Measurements from ENCODE around the gene CDC6.

CDC6 gene

GRCh38 chr17:40284085-40284713, 3.5 kb upstream of the CDC6 start:
- no peak for TF ChIP-seq POLR2AphosphoS5 (IDR thresholded peaks at IDR 0.05; ENCODE audit: low read depth, low read length)
- TF ChIP-seq REST (IDR thresholded peaks at IDR 0.05; ENCODE audit: insufficient read depth in 1 of 2, low read depth in 2 of 2, low read length in 2 of 2): no peak
- TF ChIP-seq FOXP2 (optimal IDR thresholded peaks at IDR 0.05; ENCODE audit: borderline replicate concordance, extremely low read depth, extremely low read length, insufficient read depth): no peak
- no peak for TF ChIP-seq TAF1 (IDR thresholded peaks at IDR 0.05; ENCODE audit: borderline replicate concordance, insufficient read depth, low read length)
- TF ChIP-seq SIN3A (IDR thresholded peaks at IDR 0.05; ENCODE audit: borderline replicate concordance, insufficient read depth, low read length): no peak

- TF ChIP-seq POLR2AphosphoS5 (IDR thresholded peaks at IDR 0.05; ENCODE audit: low read depth, low read length) (no peak), REST (IDR thresholded peaks at IDR 0.05; ENCODE audit: insufficient read depth in 1 of 2, low read depth in 2 of 2, low read length in 2 of 2) (no peak), TAF1 (IDR thresholded peaks at IDR 0.05; ENCODE audit: borderline replicate concordance, insufficient read depth, low read length) (no peak), FOXP2 (optimal IDR thresholded peaks at IDR 0.05; ENCODE audit: borderline replicate concordance, extremely low read depth, extremely low read length, insufficient read depth) (no peak), SIN3A (IDR thresholded peaks at IDR 0.05; ENCODE audit: borderline replicate concordance, insufficient read depth, low read length) (no peak)
Observed at GRCh38 chr17:40286473-40286872, 1.2 kb upstream of the CDC6 start.

GRCh38 chr17:40287159-40287493, 553 bp upstream of the CDC6 start:
- TF ChIP-seq REST (IDR thresholded peaks at IDR 0.05; ENCODE audit: insufficient read depth in 1 of 2, low read depth in 2 of 2, low read length in 2 of 2): no peak
- TF ChIP-seq FOXP2 (optimal IDR thresholded peaks at IDR 0.05; ENCODE audit: borderline replicate concordance, extremely low read depth, extremely low read length, insufficient read depth): no peak
- no peak for TF ChIP-seq TAF1 (IDR thresholded peaks at IDR 0.05; ENCODE audit: borderline replicate concordance, insufficient read depth, low read length)
- TF ChIP-seq POLR2AphosphoS5 (IDR thresholded peaks at IDR 0.05; ENCODE audit: low read depth, low read length): no peak
- TF ChIP-seq SIN3A (IDR thresholded peaks at IDR 0.05; ENCODE audit: borderline replicate concordance, insufficient read depth, low read length): no peak

GRCh38 chr17:40290629-40291280, 3.1 kb downstream of the CDC6 start:
- no peak for TF ChIP-seq FOXP2 (optimal IDR thresholded peaks at IDR 0.05; ENCODE audit: borderline replicate concordance, extremely low read depth, extremely low read length, insufficient read depth)
- no peak for TF ChIP-seq SIN3A (IDR thresholded peaks at IDR 0.05; ENCODE audit: borderline replicate concordance, insufficient read depth, low read length)
- TF ChIP-seq REST (IDR thresholded peaks at IDR 0.05; ENCODE audit: insufficient read depth in 1 of 2, low read depth in 2 of 2, low read length in 2 of 2): no peak
- no peak for TF ChIP-seq POLR2AphosphoS5 (IDR thresholded peaks at IDR 0.05; ENCODE audit: low read depth, low read length)
- TF ChIP-seq TAF1 (IDR thresholded peaks at IDR 0.05; ENCODE audit: borderline replicate concordance, insufficient read depth, low read length): no peak

Data from PFSK-1 (cell line).